Activated CD4-positive, alpha-beta T cell treated with anti-CD3 and anti-CD28 coated beads for 36 hours (primary cell): ENCODE measurements around the gene COPE. TPM values are rescaled to one million over a fixed set of nuclear protein-coding genes. Genes with fewer than 3 reads are reported as not detected.

Experiments
- ATAC-seq: fragments of 200-7000 bp; cut with Tn5 transposase; one replicate; pipeline ENCODE4 v1.10.0; 2021; ENCODE audit warnings: mild to moderate bottlenecking, moderate library complexity
- CTCF ChIA-PET: fragments of 350-600 bp; sonication (Branson Sonifier 250); formaldehyde crosslinking; loops from one replicate; lab custom pipeline; 2021; ENCODE audit warnings: antibody characterized with exemption; lab: Charles Lee
- POLR2A ChIA-PET: fragments of 350-600 bp; sonication (Branson Sonifier 250); formaldehyde crosslinking; loops from one replicate; lab custom pipeline; 2021; ENCODE audit warnings: antibody characterized with exemption, inconsistent platforms; lab: Charles Lee
- DNase-seq: peaks from one replicate; pipeline ENCODE4 v3.0.0-alpha.2; 2020
- H3K27ac Mint-ChIP-seq: one replicate; pipeline ENCODE4 v1.8.0; 2021; ENCODE audit warnings: mixed read lengths
- H3K27me3 Mint-ChIP-seq: one replicate; pipeline ENCODE4 v1.8.0; 2021; ENCODE audit warnings: mixed read lengths
- H3K36me3 Mint-ChIP-seq: one replicate; pipeline ENCODE4 v1.8.0; 2021; ENCODE audit warnings: low read depth, mixed read lengths
- H3K4me1 Mint-ChIP-seq: one replicate; pipeline ENCODE4 v1.8.0; 2021; ENCODE audit warnings: mixed read lengths
- H3K4me3 Mint-ChIP-seq: one replicate; pipeline ENCODE4 v1.8.0; 2021; ENCODE audit warnings: mild to moderate bottlenecking, moderate library complexity, mixed read lengths
- H3K9me3 Mint-ChIP-seq: one replicate; pipeline ENCODE4 v1.8.0; 2021; ENCODE audit warnings: low read depth, mixed read lengths
- intact Hi-C, 2 experiments: fragments of 100-400 bp; cut with DNase I in 1 of 2; cut with micrococcal nuclease in 1 of 2; formaldehyde crosslinking; loops; one replicate each; pipeline versions ENCODE4 v1.14.2 to v1.15.1; 2022 to 2024; cut with DNase I, micrococcal nuclease
- total RNA-seq, 2 experiments: library from RNA; stranded (reverse); gene quantifications; one replicate each; pipeline ENCODE4 v1.2.3, GENCODE V29; 2021

The COPE gene
- total RNA-seq, 2 experiments from 2014 or later = 158 to 182 TPM

- ATAC-seq (no peak), DNase-seq (no peak)
- Mint-ChIP-seq H3K4me1 (peaks cover 3% of the 10 kb centered on the region), H3K36me3 (peaks cover 60% of the 10 kb centered on the region), H3K4me3 (no peak overlapping the region), H3K27me3 (no peaks in the 10 kb centered on the region), H3K9me3 (no peaks in the 10 kb centered on the region), H3K27ac (no peak overlapping the region)
- POLR2A ChIA-PET = no interaction called here
- CTCF ChIA-PET = interaction anchor here (0.6 to 2.9 kb wide), 4 partner anchors 8 to 261 kb away, joined by 3 to 11 read pairs (median 6); no protein-coding TSS in a partner anchor
- intact Hi-C loops = no loop called here
These were observed 64.2 kb downstream of the COPE start for GRCh38 chr19:18854982-18855381.

GRCh38 chr19:18853755-18854427, 65.3 kb downstream of the COPE start:
- POLR2A ChIA-PET = no interaction called here
- ATAC-seq (no peak), DNase-seq (no peak)
- Mint-ChIP-seq H3K4me1 (peaks cover 13% of the 10 kb centered on the region), H3K27ac (no peak overlapping the region), H3K4me3 (no peak overlapping the region), H3K27me3 (no peaks in the 10 kb centered on the region), H3K36me3 (peaks cover 65% of the 10 kb centered on the region), H3K9me3 (no peaks in the 10 kb centered on the region)
- CTCF ChIA-PET = no interaction called here
- intact Hi-C loops = no loop called here

- Mint-ChIP-seq H3K4me1 (peaks cover 17% of the 10 kb centered on the region), H3K36me3 (peaks cover 70% of the 10 kb centered on the region)
These were observed 66.5 kb downstream of the COPE start for GRCh38 chr19:18852648-18853047.

GRCh38 chr19:18851673-18852325, 67.4 kb downstream of the COPE start:
- Mint-ChIP-seq H3K9me3 (no peaks in the 10 kb centered on the region), H3K27me3 (no peaks in the 10 kb centered on the region), H3K4me3 (no peak overlapping the region), H3K27ac (no peak overlapping the region), H3K36me3 (peaks cover 68% of the 10 kb centered on the region), H3K4me1 (peaks cover 24% of the 10 kb centered on the region)
- ATAC-seq = no peak
- CTCF ChIA-PET = interaction anchor here (0.5 kb wide), 1 partner anchor 379 kb away, joined by 3 read pairs; no protein-coding TSS in a partner anchor
- POLR2A ChIA-PET = no interaction called here
- no peak for DNase-seq
- intact Hi-C loops = no loop called here

More at GRCh38 chr19:18852648-18853047, 66.5 kb downstream of the COPE start:
- H3K27ac Mint-ChIP-seq = no peak overlapping the region
- H3K27me3 Mint-ChIP-seq = no peaks in the 10 kb centered on the region
- ATAC-seq (no peak), DNase-seq (no peak)
- ChIA-PET POLR2A (no interaction called here), CTCF (no interaction called here)
- H3K9me3 Mint-ChIP-seq = no peaks in the 10 kb centered on the region
- no peak overlapping the region for H3K4me3 Mint-ChIP-seq
- intact Hi-C loops = no loop called here

- no peak for DNase-seq
- Mint-ChIP-seq H3K27me3 (no peaks in the 10 kb centered on the region), H3K4me1 (peaks cover 30% of the 10 kb centered on the region), H3K36me3 (peaks cover 62% of the 10 kb centered on the region), H3K9me3 (no peaks in the 10 kb centered on the region), H3K4me3 (no peak overlapping the region), H3K27ac (peak overlapping the region; percentile 69)
- ChIA-PET POLR2A (no interaction called here), CTCF (interaction anchor here (0.5 to 1.1 kb wide), 3 partner anchors 255 to 390 kb away, joined by 3 read pairs; no protein-coding TSS in a partner anchor)
- ATAC-seq = no peak
- intact Hi-C loops = no loop called here
These were observed 68.5 kb downstream of the COPE start for GRCh38 chr19:18850471-18851375.

GRCh38 chr19:18849838-18850400, 69.3 kb downstream of the COPE start:
- ChIA-PET POLR2A (no interaction called here), CTCF (interaction anchor here (1.1 kb wide), 1 partner anchor 255 kb away, joined by 3 read pairs; no protein-coding TSS in a partner anchor)
- Mint-ChIP-seq H3K4me1 (peaks cover 36% of the 10 kb centered on the region), H3K36me3 (peaks cover 59% of the 10 kb centered on the region), H3K27ac (peak overlapping the region; percentile 69), H3K27me3 (no peaks in the 10 kb centered on the region), H3K9me3 (no peaks in the 10 kb centered on the region), H3K4me3 (peak overlapping the region; percentile 48)
- ATAC-seq (no peak), DNase-seq (no peak)
- intact Hi-C loops = loop anchor here in 1 of 2 experiments (5.0 to 10.0 kb wide), 2 partner anchors 258 to 375 kb away; no protein-coding TSS in a partner anchor

Other genes with a start within 250 kb of the COPE start
- gene CRTC1, start 235.7 kb downstream of the COPE start, total RNA-seq = 1 to 10 TPM; 5.3 to 9.7 TPM
- not detected for gene COMP, start 128.1 kb downstream of the COPE start, total RNA-seq
- 10 to 100 TPM; 72.4 to 74.0 TPM for gene UPF1, start 87.4 kb downstream of the COPE start, total RNA-seq
- gene CERS1, start 23.2 kb downstream of the COPE start, total RNA-seq = under 1 TPM; 0.11 to 0.16 TPM
- 10 to 100 TPM; 51.4 to 53.4 TPM for gene DDX49, start 328 bp upstream of the COPE start, total RNA-seq
- gene HOMER3, start 21.8 kb upstream of the COPE start, total RNA-seq = under 1 TPM; 0.46 to 0.62 TPM
- 100 to 1,000 TPM in 1 of 2 experiments, 10 to 100 TPM in 1; 89.8 to 104 TPM for gene SUGP2, start 114.1 kb upstream of the COPE start, total RNA-seq
- 10 to 100 TPM; 33.0 to 40.8 TPM for gene ARMC6, start 114.2 kb upstream of the COPE start, total RNA-seq
- 10 to 100 TPM; 10.4 to 10.6 TPM for gene SLC25A42, start 144.6 kb upstream of the COPE start, total RNA-seq
- 10 to 100 TPM; 26.8 to 31.9 TPM for gene TMEM161A, start 219.1 kb upstream of the COPE start, total RNA-seq